HepG2 (cell line): ENCODE data around the gene RNPEPL1. TPM values are rescaled to one million over a fixed set of nuclear protein-coding genes. Genes with fewer than 3 reads are reported as not detected.
A peak's percentile ranks its signal among the peaks of the same experiment; 100 is the strongest.

Experiments
- ARID3A ChIP-seq: IDR thresholded peaks from 2 replicates; pipeline ENCODE4 v1.6.1; 2012; ENCODE audit warnings: low read depth, low read length, improper control_type of control experiment
- HBP1 ChIP-seq: IDR thresholded peaks from 2 replicates; pipeline ENCODE4 v1.6.1; 2016; ENCODE audit warnings: low read depth, control low read depth
- NCOA5 ChIP-seq: sonication (generic); formaldehyde crosslinking; IDR thresholded peaks from 2 replicates; pipeline ENCODE4 v1.4.0; 2020; ENCODE audit warnings: missing genetic modification reagents
- PHF20 ChIP-seq: sonication (generic); formaldehyde crosslinking; IDR thresholded peaks from 2 replicates; pipeline ENCODE4 v1.5.0; 2020; ENCODE audit warnings: mild to moderate bottlenecking, missing genetic modification reagents
- SPEN ChIP-seq: sonication (generic); formaldehyde crosslinking; IDR thresholded peaks from 2 replicates; pipeline ENCODE4 v1.5.1; 2020; ENCODE audit warnings: low read depth, mild to moderate bottlenecking, missing genetic modification reagents
- ZBTB10 ChIP-seq: sonication (generic); formaldehyde crosslinking; IDR thresholded peaks from 2 replicates; pipeline ENCODE4 v1.4.0; 2020; ENCODE audit warnings: missing genetic modification reagents, borderline replicate concordance
- ZNF17 ChIP-seq: sonication (generic); formaldehyde crosslinking; IDR thresholded peaks from 2 replicates; pipeline ENCODE4 v1.5.0; 2020; ENCODE audit warnings: mild to moderate bottlenecking, missing genetic modification reagents
- ZNF263 ChIP-seq: sonication (generic); formaldehyde crosslinking; IDR thresholded peaks from 2 replicates; pipeline ENCODE4 v1.4.0; 2020; ENCODE audit warnings: missing genetic modification reagents
- ZNF280D ChIP-seq: sonication (generic); formaldehyde crosslinking; IDR thresholded peaks from 2 replicates; pipeline ENCODE4 v1.5.1; 2020; ENCODE audit warnings: mild to moderate bottlenecking, missing genetic modification reagents
- ZNF569 ChIP-seq: sonication (generic); formaldehyde crosslinking; IDR thresholded peaks from 2 replicates; pipeline ENCODE4 v1.5.0; 2020; ENCODE audit warnings: mild to moderate bottlenecking, missing genetic modification reagents, moderate library complexity, borderline replicate concordance
- ZNF724P ChIP-seq: sonication (generic); formaldehyde crosslinking; IDR thresholded peaks from 2 replicates; pipeline ENCODE4 v1.8.0; 2022; ENCODE audit warnings: missing genetic modification reagents, borderline replicate concordance
- polyA plus RNA-seq, 8 experiments: library from polyadenylated mRNA; depleted of rRNA in 3 of 8; stranded (reverse) in 7 of 8; unstranded in 1 of 8; fragments of >200 nt; fragmentation: Illumina TruSeq in 4 of 8; extraction: Trizol in 4 of 8; gene quantifications; 2 replicates each; pipeline versions ENCODE4 v1.2.1 to v1.2.3, GENCODE V29; 2011 to 2016; ENCODE audit warnings: low read depth in 4 of 8, missing spikeins in 1 of 8, mixed read lengths in 1 of 8; ENCODE audit not compliant: insufficient read depth in 1 of 8
- total RNA-seq, 5 experiments: library from RNA; depleted of rRNA; stranded (reverse); fragments of >200 nt; fragmentation: Illumina TruSeq; extraction: Trizol; gene quantifications; 2 replicates each; pipeline ENCODE4 v1.2.3, GENCODE V29; 2016; ENCODE audit warnings: low read depth in 1 of 5
- TF ChIP-seq, protein P1 (sequence below): sonication (generic); formaldehyde crosslinking; IDR thresholded peaks from 2 replicates; pipeline ENCODE4 v1.5.0; 2020; ENCODE audit warnings: mild to moderate bottlenecking, missing genetic modification reagents
- TF ChIP-seq, protein P2 (sequence below): IDR thresholded peaks from 2 replicates; pipeline ENCODE4 v1.6.1; 2016; ENCODE audit warnings: missing biosample characterization, missing genetic modification reagents, low read depth

RNPEPL1 gene
- total and polyA plus RNA-seq, 2 of the 13 experiments (the other 11 are each of a cell fraction or from before 2014, with no cell fraction given), result 13.0 to 18.0 TPM

DNA sequence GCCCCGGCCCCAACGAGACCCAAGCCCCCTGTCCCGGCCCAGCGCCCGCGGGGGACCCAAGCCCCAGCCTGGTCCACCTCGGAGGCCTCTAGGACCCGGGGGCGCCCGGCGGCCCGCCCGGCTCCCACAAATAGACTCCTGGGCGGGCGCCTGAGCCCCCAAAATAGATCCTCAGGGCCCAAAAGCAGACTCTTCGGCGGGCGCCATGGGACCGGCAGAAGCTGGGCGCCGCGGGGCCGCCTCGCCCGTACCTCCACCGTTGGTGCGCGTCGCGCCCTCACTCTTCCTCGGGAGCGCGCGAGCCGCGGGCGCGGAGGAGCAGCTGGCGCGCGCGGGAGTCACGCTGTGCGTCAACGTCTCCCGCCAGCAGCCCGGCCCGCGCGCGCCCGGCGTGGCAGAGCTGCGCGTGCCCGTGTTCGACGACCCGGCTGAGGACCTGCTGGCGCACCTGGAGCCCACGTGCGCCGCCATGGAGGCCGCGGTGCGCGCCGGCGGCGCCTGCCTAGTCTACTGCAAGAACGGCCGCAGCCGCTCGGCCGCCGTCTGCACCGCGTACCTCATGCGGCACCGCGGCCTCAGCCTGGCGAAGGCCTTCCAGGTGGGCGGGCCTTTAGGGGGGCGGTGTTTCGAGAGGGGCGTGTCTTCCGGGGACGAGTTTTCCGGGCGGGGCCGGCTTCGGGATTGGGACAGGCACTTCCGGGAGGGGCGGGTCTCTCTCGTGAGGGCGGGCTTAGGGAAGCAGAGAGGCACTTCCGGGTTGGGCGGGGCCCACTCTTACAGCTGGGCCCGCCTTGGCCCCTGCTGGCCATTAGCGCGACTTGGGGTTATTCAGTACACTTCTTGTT, 7.6 kb upstream of the RNPEPL1 start (continued):
- TF ChIP-seq, protein P1, sequence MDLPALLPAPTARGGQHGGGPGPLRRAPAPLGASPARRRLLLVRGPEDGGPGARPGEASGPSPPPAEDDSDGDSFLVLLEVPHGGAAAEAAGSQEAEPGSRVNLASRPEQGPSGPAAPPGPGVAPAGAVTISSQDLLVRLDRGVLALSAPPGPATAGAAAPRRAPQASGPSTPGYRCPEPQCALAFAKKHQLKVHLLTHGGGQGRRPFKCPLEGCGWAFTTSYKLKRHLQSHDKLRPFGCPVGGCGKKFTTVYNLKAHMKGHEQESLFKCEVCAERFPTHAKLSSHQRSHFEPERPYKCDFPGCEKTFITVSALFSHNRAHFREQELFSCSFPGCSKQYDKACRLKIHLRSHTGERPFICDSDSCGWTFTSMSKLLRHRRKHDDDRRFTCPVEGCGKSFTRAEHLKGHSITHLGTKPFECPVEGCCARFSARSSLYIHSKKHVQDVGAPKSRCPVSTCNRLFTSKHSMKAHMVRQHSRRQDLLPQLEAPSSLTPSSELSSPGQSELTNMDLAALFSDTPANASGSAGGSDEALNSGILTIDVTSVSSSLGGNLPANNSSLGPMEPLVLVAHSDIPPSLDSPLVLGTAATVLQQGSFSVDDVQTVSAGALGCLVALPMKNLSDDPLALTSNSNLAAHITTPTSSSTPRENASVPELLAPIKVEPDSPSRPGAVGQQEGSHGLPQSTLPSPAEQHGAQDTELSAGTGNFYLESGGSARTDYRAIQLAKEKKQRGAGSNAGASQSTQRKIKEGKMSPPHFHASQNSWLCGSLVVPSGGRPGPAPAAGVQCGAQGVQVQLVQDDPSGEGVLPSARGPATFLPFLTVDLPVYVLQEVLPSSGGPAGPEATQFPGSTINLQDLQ, result no peak; the same call in none of the 2 replicates
- peak; percentile 86 for TF ChIP-seq SPEN (CRISPR knock-in tag)
- TF ChIP-seq PHF20, result no peak; the same call in none of the 2 replicates
- TF ChIP-seq ZNF263, result peak; percentile 16; the same call in 1 of the 2 replicates
- TF ChIP-seq ZNF724P, result peak; percentile 85
- 0 out of 2 replicates have a peak, but pooled peaks have one; percentile 23 for TF ChIP-seq ZNF569 (CRISPR knock-in tag)
- TF ChIP-seq ARID3A, result no peak
- peak; percentile 74 for TF ChIP-seq HBP1
- TF ChIP-seq ZBTB10 (CRISPR knock-in tag), result no peak; the same call in 1 of the 2 replicates
- TF ChIP-seq, protein P2, sequence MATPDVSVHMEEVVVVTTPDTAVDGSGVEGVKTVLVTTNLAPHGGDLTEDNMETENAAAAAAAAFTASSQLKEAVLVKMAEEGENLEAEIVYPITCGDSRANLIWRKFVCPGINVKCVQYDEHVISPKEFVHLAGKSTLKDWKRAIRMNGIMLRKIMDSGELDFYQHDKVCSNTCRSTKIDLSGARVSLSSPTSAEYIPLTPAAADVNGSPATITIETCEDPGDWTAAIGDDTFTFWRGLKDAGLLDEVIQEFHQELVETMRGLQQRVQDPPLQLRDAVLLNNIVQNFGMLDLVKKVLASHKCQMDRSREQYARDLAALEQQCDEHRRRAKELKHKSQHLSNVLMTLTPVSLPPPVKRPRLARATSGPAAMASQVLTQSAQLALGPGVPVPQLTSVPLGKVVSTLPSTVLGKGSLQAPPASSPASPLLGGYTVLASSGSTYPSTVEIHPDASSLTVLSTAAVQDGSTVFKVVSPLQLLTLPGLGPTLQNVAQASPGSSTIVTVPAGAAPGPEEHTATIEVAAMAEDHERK (CRISPR knock-in tag), result peak; percentile 20; the same call in 1 of the 2 replicates
- no peak; the same call in 1 of the 2 replicates for TF ChIP-seq ZNF17 (CRISPR knock-in tag)
- TF ChIP-seq ZNF280D (CRISPR knock-in tag), result no peak; the same call in 1 of the 2 replicates
- no peak for TF ChIP-seq NCOA5
